Body of pancreas (tissue), 4 donors: ENCODE results near the gene PCBP3. TPM values are rescaled to one million over a fixed set of nuclear protein-coding genes. Genes with fewer than 3 reads are reported as not detected.
"Not testable (repeated sequence)": the region's sequence is repeated elsewhere in the genome, so short reads cannot be mapped to it uniquely, and the experiment has no call there.

Experiments
- ATAC-seq: fragments of 150-250 bp; one replicate; pipeline ENCODE4 v1.9.1; 2016
- DNase-seq, 4 donors: peaks; one replicate each; pipeline ENCODE4 v3.0.0-alpha.2; 2019
- H3K27ac ChIP-seq, 4 donors: fragments of 200-600 bp; sonication (generic); 1 replicate in 3 of 4; 2 replicates in 1 of 4; pipeline versions ENCODE4 v1.5.1 to v1.6.1; 2016 to 2019; ENCODE audit warnings: mild to moderate bottlenecking in 1 of 4, mixed read lengths in 1 of 4, moderate library complexity in 1 of 4
- H3K27me3 ChIP-seq, 2 donors: fragments of 200-600 bp; sonication (generic); one replicate each; pipeline ENCODE4 v1.6.0; 2016; ENCODE audit warnings: mild to moderate bottlenecking in 1 of 2
- H3K36me3 ChIP-seq, 2 donors: fragments of 200-600 bp; sonication (generic); replicated peaks in 1 of 2; 2 replicates each; pipeline ENCODE4 v1.5.1; 2016; ENCODE audit warnings: low read depth in 2 of 2; ENCODE audit not compliant: insufficient read depth in 1 of 2
- H3K4me1 ChIP-seq: fragments of 200-600 bp; sonication (generic); one replicate; pipeline ENCODE4 v1.6.0; 2016
- H3K4me3 ChIP-seq, 2 donors: fragments of 200-600 bp; sonication (generic); 1 replicate in 1 of 2; 2 replicates in 1 of 2; pipeline ENCODE4 v1.5.1; 2016 to 2019
- H3K9me3 ChIP-seq, 3 donors: fragments of 200-600 bp; sonication (generic); 1 replicate in 2 of 3; 2 replicates in 1 of 3; pipeline ENCODE4 v1.5.1; 2016
- POLR2A ChIP-seq, 3 donors: fragments of 450-650 bp; IDR thresholded peaks; one replicate each; pipeline ENCODE4 v1.6.1; 2016; ENCODE audit warnings: antibody characterized with exemption in 3 of 3, mild to moderate bottlenecking in 2 of 3
- WGBS, 2 donors: methylation state at CpG; one replicate each; pipeline ENCODE4 v1.1.5; 2017; 5-methylcytosine and 5-hydroxymethylcytosine counted together
- intact Hi-C: fragments of 100-400 bp; cut with DNase I; formaldehyde crosslinking; loops from one replicate; pipeline ENCODE4 v1.15.1; 2023
- total RNA-seq, 2 donors: library from RNA; depleted of rRNA; stranded (reverse); fragments of >200 nt; gene quantifications; one replicate each; pipeline ENCODE4 v1.1.0, GENCODE V29; 2016
- TF ChIP-seq, protein P1 (sequence below), 7 experiments: fragments of 450-650 bp in 4 of 7; fragments of 200-600 bp in 3 of 7; sonication (generic) in 3 of 7; IDR thresholded peaks; one replicate each; pipeline ENCODE4 v1.5.1; 2016 to 2019; ENCODE audit warnings: antibody characterized with exemption in 7 of 7

The PCBP3 gene
- total RNA-seq, 2 donors from 2014 or later, result 1.3 to 4.6 TPM

DNA sequence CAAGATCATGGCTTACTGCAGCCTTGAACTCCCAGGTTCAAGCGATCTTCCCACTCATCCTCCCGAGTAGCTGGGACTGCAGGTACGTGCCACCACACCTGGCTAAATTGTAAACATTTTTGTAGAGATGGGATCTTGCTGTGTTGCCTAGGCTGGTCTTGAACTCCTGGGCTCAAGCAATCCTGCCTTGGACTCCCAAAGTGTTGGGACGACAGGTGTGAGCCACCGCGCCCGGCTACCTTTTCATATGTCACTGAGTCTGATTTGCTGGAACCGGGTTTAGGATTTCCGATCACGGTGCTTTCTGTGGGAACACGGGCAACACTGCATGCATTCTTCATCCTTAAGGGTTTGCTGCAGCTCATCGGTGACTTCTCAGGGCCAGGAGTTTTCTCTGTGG, 32.2 kb upstream of the PCBP3 start:
- Histone ChIP-seq H3K4me1 (peaks cover 9% of the 10 kb centered on the region), H3K27me3 (no peaks in the 10 kb centered on the region), H3K36me3 (no peaks in the 10 kb centered on the region), H3K4me3 (no peak overlapping the region), H3K9me3 (no peaks in the 10 kb centered on the region), H3K27ac (no peak overlapping the region)
- 83 to 84% methylated on average over 12 of the region's 12 CpGs for WGBS, 2 donors
- ATAC-seq (no peak), DNase-seq (no peak)
- TF ChIP-seq, protein P1, sequence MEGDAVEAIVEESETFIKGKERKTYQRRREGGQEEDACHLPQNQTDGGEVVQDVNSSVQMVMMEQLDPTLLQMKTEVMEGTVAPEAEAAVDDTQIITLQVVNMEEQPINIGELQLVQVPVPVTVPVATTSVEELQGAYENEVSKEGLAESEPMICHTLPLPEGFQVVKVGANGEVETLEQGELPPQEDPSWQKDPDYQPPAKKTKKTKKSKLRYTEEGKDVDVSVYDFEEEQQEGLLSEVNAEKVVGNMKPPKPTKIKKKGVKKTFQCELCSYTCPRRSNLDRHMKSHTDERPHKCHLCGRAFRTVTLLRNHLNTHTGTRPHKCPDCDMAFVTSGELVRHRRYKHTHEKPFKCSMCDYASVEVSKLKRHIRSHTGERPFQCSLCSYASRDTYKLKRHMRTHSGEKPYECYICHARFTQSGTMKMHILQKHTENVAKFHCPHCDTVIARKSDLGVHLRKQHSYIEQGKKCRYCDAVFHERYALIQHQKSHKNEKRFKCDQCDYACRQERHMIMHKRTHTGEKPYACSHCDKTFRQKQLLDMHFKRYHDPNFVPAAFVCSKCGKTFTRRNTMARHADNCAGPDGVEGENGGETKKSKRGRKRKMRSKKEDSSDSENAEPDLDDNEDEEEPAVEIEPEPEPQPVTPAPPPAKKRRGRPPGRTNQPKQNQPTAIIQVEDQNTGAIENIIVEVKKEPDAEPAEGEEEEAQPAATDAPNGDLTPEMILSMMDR (IDR thresholded peaks at IDR 0.05), result no peak
- no peak for TF ChIP-seq POLR2A (IDR thresholded peaks at IDR 0.05)
- intact Hi-C loops, result no loop called here

DNA sequence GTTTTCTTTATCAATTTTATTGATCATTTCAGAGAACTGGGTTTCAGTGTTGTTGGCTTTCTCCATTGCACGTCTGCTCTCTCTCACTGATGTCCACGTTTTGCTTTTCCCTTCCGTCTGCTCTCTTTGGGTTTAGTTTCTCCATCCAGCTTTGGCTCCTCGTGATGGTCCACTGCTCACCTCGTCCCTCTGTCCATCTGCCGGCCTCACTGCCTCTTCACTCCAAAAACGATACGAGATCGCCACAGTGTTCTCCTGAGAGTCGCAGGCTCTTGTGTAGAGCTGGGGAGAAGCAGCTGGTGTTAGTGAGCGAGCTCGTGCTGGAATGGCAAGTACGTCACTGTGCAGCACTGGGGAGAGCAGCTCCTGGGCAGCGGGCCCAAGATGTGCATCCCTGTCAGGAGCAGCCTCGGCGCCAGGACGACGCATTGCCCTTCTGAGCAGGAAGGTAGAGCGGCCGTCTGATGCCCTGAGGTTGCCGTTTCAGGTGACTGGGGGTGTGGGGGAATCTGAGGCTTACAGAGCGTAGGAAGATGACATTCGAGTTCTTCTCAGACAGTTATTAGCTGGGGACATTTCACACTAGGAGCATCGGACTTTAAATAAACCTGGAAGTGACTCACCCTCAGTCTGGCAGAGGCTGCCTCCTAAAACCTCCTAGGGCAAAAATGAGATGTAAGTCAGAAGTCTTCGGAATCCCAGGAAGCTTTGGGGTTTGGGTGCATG, 31.4 kb upstream of the PCBP3 start:
- WGBS, 2 donors, result 39 to 43% methylated on average over 23 to 25 of the region's 25 CpGs
- Histone ChIP-seq H3K9me3 (no peaks in the 10 kb centered on the region), H3K4me1 (peaks cover 9% of the 10 kb centered on the region), H3K36me3 (no peaks in the 10 kb centered on the region), H3K27me3 (peaks cover 0 to under 1% of the 10 kb centered on the region in 2 donors), H3K27ac (no peak overlapping the region), H3K4me3 (no peak overlapping the region)
- TF ChIP-seq POLR2A (IDR thresholded peaks at IDR 0.05), result no peak
- TF ChIP-seq, protein P1 (IDR thresholded peaks at IDR 0.05), result no peak
- intact Hi-C loops, result no loop called here
- ATAC-seq, result no peak
- DNase-seq, result no peak

DNA sequence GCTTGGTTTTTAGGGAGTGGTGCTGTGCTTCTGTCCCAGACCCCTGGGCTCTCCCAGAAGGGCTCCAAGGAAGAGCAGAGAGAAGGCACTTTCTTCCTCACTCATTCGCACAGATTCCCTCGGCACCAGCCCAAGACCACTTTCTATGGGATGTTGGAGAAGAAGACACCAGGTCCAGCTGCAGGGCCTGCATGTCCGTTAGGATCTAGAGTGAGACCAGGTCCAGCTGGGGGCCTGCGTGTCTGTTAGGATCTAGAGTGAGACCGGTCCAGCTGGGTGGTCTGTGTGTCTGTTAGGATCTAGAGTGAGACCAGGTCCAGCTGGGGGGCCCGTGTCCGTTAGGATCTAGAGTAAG, 30.9 kb upstream of the PCBP3 start:
- H3K4me1 ChIP-seq, ATAC-seq, DNase-seq, intact Hi-C loops, H3K27ac ChIP-seq, H3K9me3 ChIP-seq, H3K27me3 ChIP-seq, H3K36me3 ChIP-seq, H3K4me3 ChIP-seq: not testable (repeated sequence)
- 70 to 84% methylated on average over 3 to 7 of the region's 7 CpGs for WGBS, 2 donors

DNA sequence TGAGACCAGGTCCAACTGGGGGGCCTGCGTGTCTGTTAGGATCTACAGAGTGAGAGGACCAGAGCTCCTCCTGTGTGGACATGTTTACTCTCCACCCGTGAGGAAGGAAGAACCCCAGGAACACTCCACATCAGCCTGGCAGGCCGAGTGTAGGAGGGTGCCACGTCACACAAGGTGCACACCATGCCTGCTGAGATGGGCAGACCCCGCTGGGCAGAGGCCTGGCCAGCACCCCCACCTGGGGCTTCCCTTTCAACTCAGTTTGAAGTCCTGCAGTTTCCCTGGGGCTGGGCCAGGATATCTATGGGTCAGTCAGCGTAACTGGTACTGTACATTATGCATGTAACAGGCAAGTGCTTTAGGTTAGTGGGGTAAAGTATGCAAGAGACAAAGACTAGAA, 30.1 kb upstream of the PCBP3 start:
- no peak for DNase-seq
- Histone ChIP-seq H3K36me3 (no peaks in the 10 kb centered on the region), H3K9me3 (no peaks in the 10 kb centered on the region), H3K27ac (no peak overlapping the region), H3K4me3 (no peak overlapping the region), H3K4me1 (peaks cover 9% of the 10 kb centered on the region), H3K27me3 (peaks cover 0 to 6% of the 10 kb centered on the region in 2 donors)
- intact Hi-C loops, result no loop called here
- TF ChIP-seq, protein P1 (IDR thresholded peaks at IDR 0.05), result no peak
- no peak for TF ChIP-seq POLR2A (IDR thresholded peaks at IDR 0.05)
- 76 to 82% methylated on average over 2 to 6 of the region's 6 CpGs for WGBS, 2 donors
- ATAC-seq, result no peak

DNA sequence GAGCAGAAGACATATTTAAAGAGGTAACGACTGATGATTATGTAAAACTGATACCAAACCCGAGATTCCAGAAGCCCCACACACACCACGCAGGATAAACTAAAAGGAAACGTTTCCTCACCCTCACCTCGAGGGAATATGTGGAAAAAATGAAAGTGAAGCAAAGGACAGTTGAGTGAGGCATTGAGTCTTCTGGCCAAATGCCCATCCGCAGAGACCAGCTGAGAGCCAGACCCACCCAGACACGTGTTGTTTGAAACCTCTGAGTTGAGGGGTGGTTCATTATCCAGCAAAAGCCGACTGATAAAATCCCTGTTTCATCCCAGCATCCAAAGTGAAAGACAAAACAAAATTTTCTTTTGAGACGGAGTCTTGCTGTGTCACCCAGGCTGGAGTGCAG, 29.6 kb upstream of the PCBP3 start:
- Histone ChIP-seq H3K4me3 (no peak overlapping the region), H3K36me3 (no peaks in the 10 kb centered on the region), H3K9me3 (no peaks in the 10 kb centered on the region), H3K27me3 (peaks cover 0 to 6% of the 10 kb centered on the region in 2 donors), H3K4me1 (peaks cover 9% of the 10 kb centered on the region), H3K27ac (no peak overlapping the region)
- intact Hi-C loops, result no loop called here
- ATAC-seq (no peak), DNase-seq (no peak)
- WGBS, 2 donors, result 45 to 52% methylated on average over 8 to 9 of the region's 9 CpGs
- no peak for TF ChIP-seq POLR2A (IDR thresholded peaks at IDR 0.05)
- TF ChIP-seq, protein P1 (IDR thresholded peaks at IDR 0.05), result no peak
